Stomach smooth muscle (tissue), 2 donors: ENCODE results near the gene INPP5J.

Source experiments
- H3K27ac ChIP-seq: one replicate; pipeline ENCODE4 v1.7.0; 2013; ENCODE audit warnings: mild to moderate bottlenecking, low read length, inconsistent platforms
- H3K27me3 ChIP-seq, 2 donors: one replicate each; pipeline ENCODE4 v1.7.0; 2013; ENCODE audit warnings: low read length in 2 of 2; ENCODE audit not compliant: insufficient read depth in 2 of 2, control insufficient read depth in 1 of 2
- H3K36me3 ChIP-seq, 2 donors: one replicate each; pipeline ENCODE4 v1.7.0; 2013; ENCODE audit warnings: low read length in 2 of 2; ENCODE audit not compliant: control insufficient read depth in 2 of 2, insufficient read depth in 2 of 2
- H3K4me1 ChIP-seq: one replicate; pipeline ENCODE4 v1.7.0; 2013; ENCODE audit warnings: low read length; ENCODE audit not compliant: control insufficient read depth, insufficient read depth
- H3K4me3 ChIP-seq, 2 donors: one replicate each; pipeline ENCODE4 v1.7.0; 2013; ENCODE audit warnings: low read length in 2 of 2
- H3K9ac ChIP-seq, 2 donors: one replicate each; pipeline ENCODE4 v1.7.0; 2013; ENCODE audit warnings: low read length in 2 of 2, mild to moderate bottlenecking in 1 of 2
- H3K9me3 ChIP-seq, 2 donors: one replicate each; pipeline ENCODE4 v1.7.0; 2013; ENCODE audit warnings: low read length in 2 of 2; ENCODE audit not compliant: control insufficient read depth in 2 of 2
- donor health status: healthy.
- donor health status: Pancreatic carcinoma.

Gene INPP5J

DNA sequence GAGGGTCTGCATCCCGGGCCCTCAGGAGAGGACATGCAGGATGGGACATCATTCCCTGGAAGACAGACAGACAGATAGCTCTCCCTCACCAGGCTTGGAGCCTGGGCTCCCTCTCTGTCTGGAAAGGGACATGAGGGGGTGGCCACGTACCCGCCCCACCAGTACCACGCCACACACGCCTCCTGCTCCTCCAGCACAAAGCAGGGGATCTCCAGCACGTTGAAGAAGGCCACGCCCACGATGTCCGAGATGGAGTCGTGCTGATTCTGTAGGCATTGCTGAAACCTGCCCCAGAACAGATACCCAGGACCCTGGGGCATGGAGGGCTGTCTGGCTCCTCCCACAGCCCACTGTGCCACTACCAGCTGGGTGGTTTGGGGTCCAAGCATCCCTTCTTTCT lies 15.4 kb downstream of the INPP5J start:
- Histone ChIP-seq H3K9me3 (no peaks in the 10 kb centered on the region), H3K9ac (no peak overlapping the region), H3K36me3 (no peaks in the 10 kb centered on the region), H3K4me3 (no peak overlapping the region), H3K27ac (no peak overlapping the region), H3K27me3 (peaks cover 10 to 15% of the 10 kb centered on the region in 2 donors), H3K4me1 (no peaks in the 10 kb centered on the region)

GRCh38 chr22:31139066-31139465 lies 16.3 kb downstream of the INPP5J start:
- Histone ChIP-seq H3K36me3 (no peaks in the 10 kb centered on the region), H3K27me3 (peaks cover 10 to 15% of the 10 kb centered on the region in 2 donors), H3K27ac (no peak overlapping the region), H3K9ac (no peak overlapping the region), H3K4me3 (no peak overlapping the region), H3K9me3 (no peaks in the 10 kb centered on the region), H3K4me1 (no peaks in the 10 kb centered on the region)

DNA sequence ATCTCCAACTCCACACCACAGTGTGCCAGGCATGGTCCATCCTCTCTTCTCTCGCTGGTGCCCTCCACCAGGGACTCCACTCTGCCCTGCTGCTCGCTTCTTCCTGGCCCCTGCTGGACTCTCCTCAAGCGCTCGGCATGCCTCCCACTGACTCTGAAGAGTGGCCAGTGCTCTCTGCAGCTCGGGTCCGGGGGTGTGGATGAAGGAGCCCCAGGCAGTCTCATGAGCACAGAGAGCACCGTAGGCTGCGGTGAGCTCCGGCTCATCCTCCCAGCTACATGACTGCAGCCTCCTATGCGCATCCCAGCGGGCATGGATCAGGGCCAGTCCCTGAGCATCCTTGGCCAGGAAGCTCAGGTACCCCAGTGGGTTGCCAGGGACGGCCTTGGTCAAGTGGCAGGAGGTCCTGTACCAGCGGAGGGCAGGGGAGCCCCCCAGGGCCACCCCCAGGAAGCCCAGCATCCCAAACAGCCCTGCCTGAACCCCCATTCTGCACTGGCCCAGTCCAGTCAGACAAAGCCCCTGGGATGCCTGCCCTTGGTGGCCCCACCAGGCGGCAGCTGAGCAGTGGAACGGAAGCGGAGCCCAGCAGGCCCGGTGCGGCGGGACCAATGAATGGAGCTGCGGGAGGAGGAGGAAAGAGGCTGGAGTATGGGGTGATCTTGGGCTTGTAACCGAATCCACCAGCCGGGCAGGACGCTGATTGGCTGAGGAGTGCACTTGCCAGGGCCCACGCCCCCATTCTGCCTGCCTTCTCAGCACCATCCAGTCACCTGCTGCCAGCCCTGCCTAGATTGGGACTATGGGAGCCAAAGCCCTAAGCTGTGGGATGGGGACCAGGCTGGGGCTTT lies 17.3 kb downstream of the INPP5J start, which contains the start of gene PLA2G3:
TSS of gene PLA2G3 (minus strand) at position 643 of the 851 bp plus-strand sequence. CDS start at position 489, 154 bp downstream.
- H3K4me3 ChIP-seq, result no peak within 1 kb of the TSS
- no peaks in the 10 kb centered on the region for H3K9me3 ChIP-seq
- H3K4me1 ChIP-seq, result no peaks in the 10 kb centered on the region
- H3K27ac ChIP-seq, result no peak within 1 kb of the TSS
- H3K9ac ChIP-seq, result no peak within 1 kb of the TSS
- H3K27me3 ChIP-seq, result peaks cover 10 to 15% of the 10 kb centered on the region in 2 donors
- H3K36me3 ChIP-seq, result no peaks in the 10 kb centered on the region

DNA sequence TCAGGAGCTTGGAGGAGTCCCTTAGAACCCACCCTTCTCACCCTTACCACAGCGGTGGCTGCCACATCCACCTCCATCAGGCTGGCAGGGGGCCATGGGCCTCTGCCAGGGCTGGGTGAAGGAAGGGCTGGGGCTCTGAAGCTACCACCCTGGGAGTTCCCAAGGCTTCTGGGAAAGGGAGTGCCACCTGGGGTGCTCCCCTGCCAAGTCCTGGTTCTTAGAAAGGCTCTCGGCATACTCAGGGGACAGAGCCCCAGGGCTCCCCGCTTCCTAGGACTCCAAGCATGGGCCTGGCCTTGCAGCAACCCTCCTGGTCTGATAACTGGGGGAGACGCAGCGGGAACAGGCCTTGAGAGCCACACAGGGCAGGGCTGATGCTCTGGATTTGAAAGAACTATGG lies 18.0 kb downstream of the INPP5J start:
- H3K9me3 ChIP-seq, result no peaks in the 10 kb centered on the region
- H3K9ac ChIP-seq, result no peak overlapping the region
- H3K27ac ChIP-seq, result no peak overlapping the region
- peaks cover 10 to 15% of the 10 kb centered on the region in 2 donors for H3K27me3 ChIP-seq
- H3K36me3 ChIP-seq, result no peaks in the 10 kb centered on the region
- no peak overlapping the region for H3K4me3 ChIP-seq
- H3K4me1 ChIP-seq, result no peaks in the 10 kb centered on the region

GRCh38 chr22:31141551-31141950 lies 18.8 kb downstream of the INPP5J start:
- H3K9me3 ChIP-seq, result no peaks in the 10 kb centered on the region
- H3K4me1 ChIP-seq, result no peaks in the 10 kb centered on the region
- peaks cover 10 to 15% of the 10 kb centered on the region in 2 donors for H3K27me3 ChIP-seq
- H3K27ac ChIP-seq, result no peak overlapping the region
- H3K9ac ChIP-seq, result no peak overlapping the region
- no peak overlapping the region for H3K4me3 ChIP-seq
- no peaks in the 10 kb centered on the region for H3K36me3 ChIP-seq

DNA sequence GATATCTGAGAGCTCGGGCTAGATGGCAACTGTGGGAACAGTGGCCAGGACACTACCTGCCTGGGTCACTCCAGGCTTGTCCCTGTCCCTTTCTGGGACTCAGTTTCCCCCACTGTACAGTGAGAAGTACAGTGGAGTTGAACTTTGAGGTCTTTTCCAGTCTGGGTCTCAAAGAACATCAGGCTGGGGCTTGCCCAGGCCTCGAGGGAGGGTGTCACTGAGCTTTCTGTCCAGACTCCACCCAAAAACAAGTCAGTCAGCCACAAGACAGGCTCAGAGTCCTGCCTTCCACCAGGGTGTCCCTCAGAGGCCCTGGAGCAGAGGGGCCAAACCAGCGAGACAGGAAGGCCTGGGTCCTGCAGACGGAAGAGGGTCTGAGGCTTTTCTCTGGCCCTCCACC lies 19.5 kb downstream of the INPP5J start:
- Histone ChIP-seq H3K4me3 (no peak overlapping the region), H3K36me3 (no peaks in the 10 kb centered on the region), H3K27me3 (peaks cover 10 to 15% of the 10 kb centered on the region in 2 donors), H3K27ac (no peak overlapping the region), H3K9ac (no peak overlapping the region), H3K9me3 (no peaks in the 10 kb centered on the region), H3K4me1 (no peaks in the 10 kb centered on the region)

DNA sequence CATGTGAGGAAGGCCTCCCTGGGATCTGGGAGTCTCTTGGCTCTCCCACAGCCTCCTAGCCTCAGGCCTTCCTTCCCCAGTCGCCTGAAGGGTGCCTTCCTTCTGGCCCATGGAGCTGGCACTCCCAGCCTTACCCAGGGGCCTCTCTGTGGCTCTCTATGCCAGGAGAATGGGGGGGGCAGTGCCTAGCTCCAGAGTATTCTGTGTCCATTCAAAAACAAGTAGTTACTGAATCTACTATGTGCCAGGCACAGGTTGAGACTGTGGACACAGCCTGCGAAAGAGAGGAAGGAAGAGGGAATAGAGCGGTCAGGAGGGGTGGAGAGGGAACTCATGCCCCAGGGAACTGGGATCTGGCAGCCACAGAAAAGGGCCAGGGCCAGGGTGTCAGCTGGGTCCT lies 20.3 kb downstream of the INPP5J start:
- no peak overlapping the region for H3K4me3 ChIP-seq
- no peak overlapping the region for H3K27ac ChIP-seq
- peaks cover 10 to 15% of the 10 kb centered on the region in 2 donors for H3K27me3 ChIP-seq
- H3K36me3 ChIP-seq, result no peaks in the 10 kb centered on the region
- no peaks in the 10 kb centered on the region for H3K4me1 ChIP-seq
- H3K9me3 ChIP-seq, result no peaks in the 10 kb centered on the region
- H3K9ac ChIP-seq, result no peak overlapping the region

GRCh38 chr22:31143537-31143936 lies 20.8 kb downstream of the INPP5J start:
- Histone ChIP-seq H3K27me3 (peaks cover 7 to 15% of the 10 kb centered on the region in 2 donors), H3K27ac (no peak overlapping the region), H3K9ac (no peak overlapping the region), H3K4me3 (no peak overlapping the region), H3K4me1 (peaks cover 3% of the 10 kb centered on the region), H3K36me3 (no peaks in the 10 kb centered on the region), H3K9me3 (no peaks in the 10 kb centered on the region)

GRCh38 chr22:31144223-31144622 lies 21.5 kb downstream of the INPP5J start:
- Histone ChIP-seq H3K27ac (no peak overlapping the region), H3K27me3 (peaks cover 3 to 12% of the 10 kb centered on the region in 2 donors), H3K9ac (no peak overlapping the region), H3K4me3 (no peak overlapping the region), H3K9me3 (no peaks in the 10 kb centered on the region), H3K4me1 (peaks cover 8% of the 10 kb centered on the region), H3K36me3 (no peaks in the 10 kb centered on the region)

GRCh38 chr22:31148488-31148887 lies 25.7 kb downstream of the INPP5J start:
- H3K27me3 ChIP-seq, result no peaks in the 10 kb centered on the region
- peaks cover 11% of the 10 kb centered on the region for H3K4me1 ChIP-seq
- no peaks in the 10 kb centered on the region for H3K36me3 ChIP-seq
- H3K27ac ChIP-seq, result peak overlapping the region; percentile 69
- H3K4me3 ChIP-seq, result no peak overlapping the region
- peak overlapping the region; percentile 37 to 76 for H3K9ac ChIP-seq
- no peaks in the 10 kb centered on the region for H3K9me3 ChIP-seq
